Left lung (tissue), 10 donors: ENCODE results near the gene ANTXRL. TPM values are rescaled to one million over a fixed set of nuclear protein-coding genes. Genes with fewer than 3 reads are reported as not detected.

Experiments
- ATAC-seq: fragments of 200-7000 bp; cut with Tn5 transposase; one replicate; pipeline ENCODE4 v1.9.1; 2020; ENCODE audit warnings: moderate library complexity
- DNase-seq, 4 donors: peaks; one replicate each; pipeline ENCODE4 v3.0.0-alpha.2; 2013 to 2020
- H3K27ac ChIP-seq, 2 donors: fragments of 200-600 bp; sonication (generic) in 1 of 2; one replicate each; pipeline versions ENCODE4 v1.5.0 to v1.8.0; 2020 to 2021
- H3K27me3 ChIP-seq, 2 donors: fragments of 200-600 bp; sonication (generic) in 1 of 2; one replicate each; pipeline versions ENCODE4 v1.5.0 to v1.8.0; 2020 to 2021
- H3K36me3 ChIP-seq, 2 donors: fragments of 200-600 bp; sonication (generic) in 1 of 2; one replicate each; pipeline versions ENCODE4 v1.5.0 to v1.8.0; 2020 to 2021
- H3K4me1 ChIP-seq, 2 donors: fragments of 200-600 bp; one replicate each; pipeline ENCODE4 v1.8.0; 2021
- H3K4me3 ChIP-seq, 2 donors: fragments of 200-600 bp; sonication (generic) in 1 of 2; one replicate each; pipeline versions ENCODE4 v1.5.0 to v1.8.0; 2020 to 2021; ENCODE audit warnings: mild to moderate bottlenecking in 1 of 2
- H3K9me3 ChIP-seq, 2 donors: fragments of 200-600 bp; sonication (generic) in 1 of 2; one replicate each; pipeline versions ENCODE4 v1.5.0 to v1.8.0; 2020 to 2021
- intact Hi-C, 2 donors: fragments of 100-400 bp; cut with DNase I; formaldehyde crosslinking; loops; one replicate each; pipeline versions ENCODE4 v1.11.2 to v1.14.2; 2022
- polyA plus RNA-seq, 6 donors: library from polyadenylated mRNA; unstranded; fragments of 120-200 nt; gene quantifications; one replicate each; pipeline ENCODE4 v1.2.1, GENCODE V29; 2013; ENCODE audit not compliant: insufficient read length in 6 of 6
- total RNA-seq, 2 donors: library from RNA; stranded (reverse); fragmentation: NEBNext Ultra II Directional; extraction: Animal tissue kit (Norgen Biotek cat#: 25700); gene quantifications; one replicate each; pipeline ENCODE4 v1.2.1, GENCODE V29; 2021
- TF ChIP-seq, protein P1 (sequence below), 2 donors: fragments of 200-600 bp; sonication (generic) in 1 of 2; IDR thresholded peaks; one replicate each; pipeline versions ENCODE4 v1.5.0 to v1.8.0; 2021; ENCODE audit warnings: antibody characterized with exemption in 2 of 2
- donor health status: DM: no; HTN: yes; CAD: no.
- donor health status: DM: no; HTN: no; CAD: no.

Gene ANTXRL
- total and polyA plus RNA-seq, 8 donors, result not detected

DNA sequence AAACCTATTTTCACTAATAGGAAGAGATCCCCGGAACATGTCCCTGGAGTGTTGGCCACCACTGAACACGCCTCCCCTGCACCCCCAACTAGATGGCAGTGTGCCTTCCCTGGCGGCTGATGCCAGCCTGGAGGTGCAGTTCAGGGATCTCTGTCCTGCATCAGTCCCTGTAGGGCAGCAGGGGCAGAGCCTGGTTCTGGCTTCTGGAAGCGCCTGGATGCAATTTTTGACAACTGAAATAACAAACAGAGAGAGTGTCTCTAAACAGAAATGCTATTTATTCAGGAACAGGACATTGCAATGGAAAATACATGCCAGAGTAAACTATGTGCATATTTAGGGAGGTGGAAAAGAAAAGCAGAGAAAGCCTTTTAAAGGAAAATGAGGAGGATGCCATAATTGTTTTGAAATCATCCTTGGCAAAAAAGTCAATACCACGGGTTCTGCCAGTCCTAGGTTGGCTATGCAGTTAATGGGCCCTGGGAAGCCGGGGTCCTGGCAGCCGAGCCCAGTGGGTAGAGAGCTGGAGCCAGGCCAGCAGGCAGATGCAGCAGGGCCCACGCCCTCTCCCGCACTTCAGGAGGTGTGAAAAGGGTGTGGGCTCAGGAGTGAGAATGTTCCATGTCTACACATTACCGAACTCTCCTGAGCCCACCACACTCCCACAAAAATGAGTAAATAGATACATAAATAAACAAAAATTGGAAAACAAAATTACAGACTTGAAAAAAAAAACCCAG lies 18.5 kb downstream of the ANTXRL start:
- no peaks in the 10 kb centered on the region for H3K9me3 ChIP-seq
- H3K4me3 ChIP-seq, result no peak overlapping the region
- intact Hi-C loops, result no loop called here
- TF ChIP-seq, protein P1, sequence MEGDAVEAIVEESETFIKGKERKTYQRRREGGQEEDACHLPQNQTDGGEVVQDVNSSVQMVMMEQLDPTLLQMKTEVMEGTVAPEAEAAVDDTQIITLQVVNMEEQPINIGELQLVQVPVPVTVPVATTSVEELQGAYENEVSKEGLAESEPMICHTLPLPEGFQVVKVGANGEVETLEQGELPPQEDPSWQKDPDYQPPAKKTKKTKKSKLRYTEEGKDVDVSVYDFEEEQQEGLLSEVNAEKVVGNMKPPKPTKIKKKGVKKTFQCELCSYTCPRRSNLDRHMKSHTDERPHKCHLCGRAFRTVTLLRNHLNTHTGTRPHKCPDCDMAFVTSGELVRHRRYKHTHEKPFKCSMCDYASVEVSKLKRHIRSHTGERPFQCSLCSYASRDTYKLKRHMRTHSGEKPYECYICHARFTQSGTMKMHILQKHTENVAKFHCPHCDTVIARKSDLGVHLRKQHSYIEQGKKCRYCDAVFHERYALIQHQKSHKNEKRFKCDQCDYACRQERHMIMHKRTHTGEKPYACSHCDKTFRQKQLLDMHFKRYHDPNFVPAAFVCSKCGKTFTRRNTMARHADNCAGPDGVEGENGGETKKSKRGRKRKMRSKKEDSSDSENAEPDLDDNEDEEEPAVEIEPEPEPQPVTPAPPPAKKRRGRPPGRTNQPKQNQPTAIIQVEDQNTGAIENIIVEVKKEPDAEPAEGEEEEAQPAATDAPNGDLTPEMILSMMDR (IDR thresholded peaks at IDR 0.05), result no peak
- no peaks in the 10 kb centered on the region for H3K4me1 ChIP-seq
- DNase-seq (peak in 1 of 4 donors; percentile 62), ATAC-seq (no peak)
- no peaks in the 10 kb centered on the region for H3K27me3 ChIP-seq
- no peak overlapping the region for H3K27ac ChIP-seq
- H3K36me3 ChIP-seq, result no peaks in the 10 kb centered on the region

DNA sequence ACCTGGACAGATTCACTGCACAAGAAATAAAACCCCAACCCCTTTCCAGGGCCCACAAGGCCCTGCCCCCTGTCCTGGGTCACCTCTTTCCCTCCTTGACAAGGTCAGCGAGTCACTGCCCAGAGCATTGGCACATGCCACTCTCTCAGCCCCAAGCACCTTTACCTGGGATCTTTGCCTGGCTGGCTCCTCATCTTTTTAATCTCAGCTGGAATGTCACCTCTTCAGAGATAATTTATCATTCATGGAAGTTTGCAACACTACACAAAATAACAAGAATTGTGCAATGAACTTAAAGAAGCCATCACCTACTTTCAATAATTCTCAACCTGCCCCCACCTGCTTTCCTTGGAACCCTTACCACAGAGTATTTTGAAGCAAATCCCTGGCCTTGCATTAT lies 19.2 kb downstream of the ANTXRL start:
- no peaks in the 10 kb centered on the region for H3K9me3 ChIP-seq
- TF ChIP-seq, protein P1 (IDR thresholded peaks at IDR 0.05), result no peak
- no peak overlapping the region for H3K27ac ChIP-seq
- ATAC-seq, result no peak
- no peak for DNase-seq
- intact Hi-C loops, result no loop called here
- H3K4me1 ChIP-seq, result no peaks in the 10 kb centered on the region
- no peak overlapping the region for H3K4me3 ChIP-seq
- no peaks in the 10 kb centered on the region for H3K36me3 ChIP-seq
- H3K27me3 ChIP-seq, result no peaks in the 10 kb centered on the region

DNA sequence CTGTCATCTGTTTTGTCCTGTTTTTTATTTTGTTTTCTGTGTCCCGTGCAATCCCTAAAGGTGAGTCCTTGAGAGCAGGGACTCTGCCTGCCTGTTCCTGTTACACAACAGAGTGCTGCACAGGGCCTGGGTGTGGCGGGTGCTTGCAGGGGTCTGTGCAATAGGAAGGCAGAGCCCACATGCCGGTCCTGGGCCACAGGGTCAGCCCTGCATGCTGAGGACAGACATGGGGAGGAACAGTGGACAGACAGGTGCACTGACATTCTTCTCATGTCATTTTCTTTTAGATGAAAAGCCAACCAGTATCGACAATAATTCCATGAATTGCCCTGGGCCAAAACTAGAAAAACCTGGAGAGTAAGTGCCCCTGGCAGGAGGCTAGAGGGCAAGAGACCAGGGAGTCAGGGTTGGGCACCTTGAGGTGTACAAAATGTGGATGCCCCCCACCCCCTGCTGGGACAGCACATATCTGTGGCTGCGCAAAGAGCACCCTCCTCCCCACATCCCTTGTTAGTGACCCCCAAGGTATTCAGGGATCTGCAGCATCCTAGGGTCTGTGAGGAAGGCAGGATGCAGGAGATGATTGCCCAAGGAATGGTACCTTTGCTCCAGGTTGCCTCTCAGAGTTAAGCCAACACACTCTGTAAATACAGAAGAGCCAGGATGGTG lies 19.9 kb downstream of the ANTXRL start:
- Histone ChIP-seq H3K4me3 (no peak overlapping the region), H3K36me3 (no peaks in the 10 kb centered on the region), H3K4me1 (no peaks in the 10 kb centered on the region), H3K27ac (no peak overlapping the region), H3K9me3 (no peaks in the 10 kb centered on the region), H3K27me3 (no peaks in the 10 kb centered on the region)
- peak in 2 of 4 donors; percentile 18 to 77 for DNase-seq
- intact Hi-C loops, result no loop called here
- ATAC-seq, result no peak
- TF ChIP-seq, protein P1 (IDR thresholded peaks at IDR 0.05), result no peak

DNA sequence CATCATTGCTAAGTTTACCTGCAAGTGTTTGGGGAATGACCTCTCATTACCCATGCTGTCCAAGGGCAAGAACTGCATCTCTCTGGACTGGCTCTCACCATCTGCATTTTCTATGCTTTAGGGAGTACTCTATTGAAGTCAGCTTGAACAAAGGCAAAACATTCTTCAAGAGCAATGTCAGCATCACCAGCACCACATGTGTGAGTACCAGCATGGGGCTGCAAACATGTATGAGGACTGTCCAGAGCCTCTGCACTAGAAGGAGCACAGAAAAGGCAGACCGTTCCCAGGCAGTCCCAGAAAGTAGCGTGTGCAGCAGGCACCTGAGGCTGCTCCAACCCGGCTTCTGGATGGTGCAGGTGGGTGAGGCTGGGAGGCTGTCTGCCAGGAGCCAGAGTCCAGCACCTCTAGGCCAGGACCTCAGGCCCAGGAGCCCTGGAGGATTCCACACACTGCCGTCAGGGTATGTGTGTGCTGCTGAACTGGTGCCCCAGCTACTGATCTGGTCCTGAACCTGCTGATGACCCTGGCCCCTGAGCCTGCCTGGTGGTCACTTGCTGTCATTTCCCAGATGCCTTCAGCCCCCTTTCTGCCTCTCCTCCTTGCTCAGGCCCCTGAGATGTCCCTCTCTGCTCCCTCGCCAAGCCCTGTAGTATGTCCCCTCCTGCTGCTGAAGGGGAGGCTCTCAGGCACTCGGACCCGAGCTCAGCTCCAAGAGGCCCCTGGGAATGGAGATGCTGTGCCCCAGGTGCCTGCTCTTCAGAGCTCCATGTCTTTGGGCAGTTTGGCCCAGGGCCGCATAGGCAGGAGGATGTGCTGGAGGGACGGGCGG lies 20.7 kb downstream of the ANTXRL start:
- DNase-seq (peak in 2 of 4 donors; percentile 19 to 43), ATAC-seq (no peak)
- Histone ChIP-seq H3K27ac (no peak overlapping the region), H3K27me3 (no peaks in the 10 kb centered on the region), H3K36me3 (no peaks in the 10 kb centered on the region), H3K9me3 (no peaks in the 10 kb centered on the region), H3K4me3 (no peak overlapping the region), H3K4me1 (no peaks in the 10 kb centered on the region)
- TF ChIP-seq, protein P1 (IDR thresholded peaks at IDR 0.05), result no peak
- intact Hi-C loops, result no loop called here

DNA sequence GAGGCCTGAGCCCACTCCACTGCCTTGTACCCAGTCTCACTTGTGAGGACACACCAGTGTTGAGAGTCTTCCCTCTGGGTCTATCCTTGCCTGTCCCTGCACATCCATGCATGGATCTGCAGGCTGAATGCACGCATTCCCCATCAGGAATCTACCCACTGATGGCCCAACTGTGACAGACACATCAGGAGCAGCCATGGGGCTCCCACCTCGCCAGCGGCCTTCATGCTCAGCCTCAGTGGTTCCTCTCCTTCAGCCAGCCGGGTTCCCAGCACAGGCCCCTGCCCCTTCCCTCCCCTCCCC lies 21.3 kb downstream of the ANTXRL start:
- no peak for ATAC-seq
- TF ChIP-seq, protein P1 (IDR thresholded peaks at IDR 0.05), result no peak
- H3K27me3 ChIP-seq, result no peaks in the 10 kb centered on the region

More for the DNA sequence above, 21.3 kb downstream of the ANTXRL start:
- H3K4me3 ChIP-seq, result no peak overlapping the region
- H3K9me3 ChIP-seq, result no peaks in the 10 kb centered on the region
- intact Hi-C loops, result no loop called here
- no peaks in the 10 kb centered on the region for H3K36me3 ChIP-seq
- DNase-seq, result no peak
- no peaks in the 10 kb centered on the region for H3K4me1 ChIP-seq
- H3K27ac ChIP-seq, result no peak overlapping the region
